ENCODE results near the gene SLC39A3. TPM values are rescaled to one million over a fixed set of nuclear protein-coding genes. Genes with fewer than 3 reads are reported as not detected.

The SLC39A3 gene
- total RNA-seq, 1 experiment from 2014 or later, result 32.4 TPM

- no peak for DNase-seq
- Histone ChIP-seq H3K4ac (ENCODE audit: low read depth, low read length) (no peak overlapping the region), H3K4me2 (ENCODE audit: insufficient read depth, insufficient read length, low read length) (no peak overlapping the region), H3K79me2 (ENCODE audit: insufficient read depth, low read length) (no peaks in the 10 kb centered on the region), H3K56ac (ENCODE audit: insufficient read length, low read depth, low read length) (no peak overlapping the region), H3K9ac (ENCODE audit: extremely low read depth, insufficient read length, low read length) (no peak overlapping the region), H3K14ac (ENCODE audit: insufficient read depth, low read length) (no peak overlapping the region; the same call in 1 of the 2 replicates), H4K20me1 (ENCODE audit: control insufficient read depth, insufficient read depth, insufficient read length) (peaks cover 3% of the 10 kb centered on the region), H3K18ac (ENCODE audit: insufficient read length, low read depth, low read length) (no peak overlapping the region), H3K23ac (ENCODE audit: insufficient read length, low read depth, low read length) (no peak overlapping the region), H3K27me3 (ENCODE audit: insufficient read depth, low read length) (no peaks in the 10 kb centered on the region), H2AFZ (ENCODE audit: low read length) (no peak overlapping the region), H3K9me3 (ENCODE audit: control insufficient read depth, low read depth, low read length) (no peaks in the 10 kb centered on the region), H3K79me1 (ENCODE audit: insufficient read depth, low read depth, low read length, poor library complexity, severe bottlenecking) (no peaks in the 10 kb centered on the region), H3K27ac (ENCODE audit: insufficient read length, low read depth, low read length) (no peak overlapping the region), H2BK20ac (ENCODE audit: low read depth, low read length, poor library complexity, severe bottlenecking) (no peak overlapping the region), H2BK12ac (ENCODE audit: insufficient read length, low read depth, low read length) (no peak overlapping the region), H2BK120ac (ENCODE audit: low read depth, low read length, poor library complexity, severe bottlenecking) (no peak overlapping the region), H4K8ac (replicated peaks; ENCODE audit: insufficient read length, low read depth, low read length) (no peak overlapping the region), H4K5ac (ENCODE audit: insufficient read length, low read depth, low read length) (no peak overlapping the region), H2BK5ac (ENCODE audit: insufficient read length, low read length) (no peak overlapping the region), H3K4me1 (ENCODE audit: insufficient read depth, low read length) (no peaks in the 10 kb centered on the region; the same call in 1 of the 2 replicates), H3T11ph (ENCODE audit: low read length) (no peak overlapping the region), H2AK5ac (ENCODE audit: insufficient read length, low read length) (no peak overlapping the region), H3K23me2 (ENCODE audit: insufficient read length, low read depth, low read length, poor library complexity, severe bottlenecking) (peaks cover 7% of the 10 kb centered on the region), H4K91ac (ENCODE audit: insufficient read length, low read depth, low read length) (no peak overlapping the region), H2BK15ac (ENCODE audit: low read depth, low read length) (no peak overlapping the region)
- Mint-ChIP-seq H3K36me3 (ENCODE audit: insufficient read depth in 1 of 3, low read depth in 3 of 3) (no peaks in the 10 kb centered on the region), H3K27ac (no peak overlapping the region), H3K4me1 (peaks cover 9 to 25% of the 10 kb centered on the region in 2 experiments), H3K27me3 (ENCODE audit: low read depth) (peaks cover 52% of the 10 kb centered on the region), H3K9me3 (no peaks in the 10 kb centered on the region), H3K4me3 (no peak overlapping the region)
- no peak for TF ChIP-seq CTCF (conservative IDR thresholded peaks at IDR 0.05)
- no CpG with 5 or more reads among the region's 13 CpGs for WGBS (ENCODE audit: extremely low coverage, insufficient read length, low lambda C conversion rate)
Measured at GRCh38 chr19:2723345-2723715, 16.5 kb downstream of the SLC39A3 start.
